GM19395 (cell line): ENCODE data around the gene UBA5.

Source experiments
- ATAC-seq: cut with Tn5 transposase; IDR thresholded peaks from one replicate; pipeline ENCODE4 v1.9.1; 2021; ENCODE audit warnings: mild to moderate bottlenecking, moderate library complexity; ENCODE audit not compliant: unreplicated experiment

Gene UBA5

DNA sequence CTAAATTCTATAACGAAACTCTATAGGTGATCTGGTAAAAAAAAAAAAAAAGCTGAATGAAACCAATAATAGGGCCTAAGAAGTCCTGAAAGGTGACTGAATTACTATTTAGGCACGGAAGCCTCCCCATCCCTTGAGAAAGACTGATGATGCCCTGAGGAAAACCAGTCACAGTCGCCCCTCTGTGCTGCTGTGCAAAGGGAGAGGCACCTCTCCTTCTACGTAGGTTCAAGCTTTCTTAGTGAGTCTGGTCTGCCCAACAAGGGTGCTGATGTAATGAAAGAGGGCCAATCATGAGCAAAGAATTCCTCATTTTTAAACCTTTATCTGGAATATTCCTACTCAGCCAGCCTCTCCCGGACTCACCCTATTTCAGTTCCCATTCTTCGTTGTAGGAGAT is 50.2 kb downstream of the UBA5 start:
- no peak for ATAC-seq

DNA sequence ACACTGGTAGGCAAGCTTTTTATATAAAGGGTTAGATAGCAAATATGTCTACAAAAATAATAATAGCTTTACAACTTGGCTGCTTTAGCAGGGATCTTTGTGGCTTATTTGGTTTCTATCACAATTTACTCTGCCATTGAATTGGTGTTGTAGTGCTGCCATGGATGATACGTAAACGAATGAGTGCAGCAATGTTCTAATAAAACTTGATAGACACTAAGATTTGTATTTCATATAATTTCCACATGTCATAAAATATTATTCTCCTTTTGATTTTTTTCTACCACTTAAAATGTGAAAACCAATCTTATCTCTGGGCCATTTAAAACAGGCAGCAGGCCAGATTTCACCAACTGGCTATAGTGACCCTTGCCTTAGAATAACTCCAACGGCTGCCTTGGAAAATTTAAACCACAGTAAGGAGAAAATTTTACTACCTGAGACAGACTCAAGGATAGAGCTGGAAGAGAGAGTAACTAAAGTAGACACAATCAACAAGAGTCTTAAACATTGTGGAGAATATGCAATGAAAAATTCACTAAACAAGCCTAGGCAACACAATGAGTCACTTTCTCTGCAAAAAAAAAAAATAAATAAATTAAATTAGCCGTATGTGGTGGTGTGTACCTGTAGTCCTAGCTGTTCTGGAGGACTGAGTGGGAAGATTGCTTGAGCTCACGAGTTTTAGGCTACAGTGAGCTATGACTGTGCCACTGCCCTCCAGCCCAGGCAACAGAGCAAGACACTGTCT is 54.0 kb downstream of the UBA5 start:
- ATAC-seq = no peak

- ATAC-seq = no peak
Measured at GRCh38 chr3:132716372-132716771, 56.2 kb downstream of the UBA5 start.

GRCh38 chr3:132720228-132720627 is 60.1 kb downstream of the UBA5 start:
- ATAC-seq = no peak

DNA sequence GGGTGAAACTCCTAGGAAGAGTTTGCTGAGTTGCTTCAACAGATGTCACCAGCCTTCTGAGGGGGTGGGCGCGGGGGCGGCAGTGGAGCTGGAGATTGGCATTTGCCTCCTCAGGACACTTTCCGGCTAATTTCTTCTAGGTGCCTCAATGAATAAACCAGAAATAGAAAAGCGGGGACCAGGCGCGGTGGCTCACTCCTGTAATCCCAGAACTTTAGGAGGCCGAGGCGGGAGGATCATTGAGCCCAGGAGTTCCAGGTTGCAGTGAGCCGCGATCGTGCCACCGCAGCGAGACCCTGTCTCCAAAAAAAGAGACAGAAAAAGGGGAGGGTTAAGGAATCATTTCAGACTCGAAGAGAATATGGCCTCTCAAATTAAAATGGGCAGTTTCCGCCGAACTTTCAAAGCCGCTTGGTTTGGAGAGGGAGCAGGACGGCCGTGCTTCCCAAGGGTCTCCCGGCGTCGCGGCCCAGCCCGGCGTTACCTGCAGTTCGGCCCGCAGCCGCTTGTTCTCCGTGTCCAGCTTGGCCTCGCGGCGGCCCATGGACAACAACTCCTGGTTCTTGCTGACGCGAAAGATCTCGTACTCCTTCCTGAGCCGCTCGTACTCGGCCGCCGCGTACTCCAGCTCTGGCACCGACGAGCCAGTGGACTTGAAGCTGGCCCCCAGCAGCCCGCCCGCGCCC is 61.5 kb downstream of the UBA5 start:
- ATAC-seq = peak; percentile 41

GRCh38 chr3:132722165-132723023 is 62.3 kb downstream of the UBA5 start, which contains the start of gene NPHP3:
NPHP3 (minus strand) TSS chr3:132722409; CDS start chr3:132722355, 54 bp downstream.
- peak; percentile 77 for ATAC-seq

GRCh38 chr3:132723024-132723950 is 63.2 kb downstream of the UBA5 start:
- ATAC-seq = peak; percentile 20

DNA sequence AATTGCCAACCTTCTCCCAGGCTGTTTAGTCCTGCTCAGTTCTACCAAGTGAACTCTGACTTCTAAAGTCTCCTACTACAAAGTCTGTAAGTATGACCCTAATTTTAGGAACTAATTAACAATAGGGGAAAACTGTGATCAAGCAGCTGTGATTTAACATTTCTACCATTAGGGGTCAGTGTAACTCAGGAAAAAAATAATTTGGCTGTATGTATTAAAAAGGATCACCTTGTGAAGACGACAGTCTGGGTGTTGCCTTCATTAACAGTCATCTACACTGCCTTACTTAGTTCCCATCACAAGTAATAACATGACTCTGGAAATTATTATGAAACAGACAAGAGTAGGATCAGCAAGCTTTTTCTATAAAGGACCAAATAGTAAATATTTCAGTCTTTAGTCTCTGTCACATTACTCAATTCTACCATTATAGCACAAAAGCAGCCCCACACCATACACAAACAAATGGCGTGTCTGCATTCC is 66.3 kb downstream of the UBA5 start:
- ATAC-seq = no peak
